Fibroblast of pulmonary artery (primary cell): ENCODE data around the gene OLFML1.

Experiments used
- DNase-seq: peaks from one replicate; pipeline ENCODE4 v3.0.0-alpha.2; 2010; ENCODE audit warnings: low read depth
- H3K4me3 ChIP-seq: replicated peaks from 2 replicates; pipeline ENCODE4 v1.5.1; 2011; ENCODE audit warnings: low read depth, mild to moderate bottlenecking, control low read depth, low read length, moderate library complexity
- TF ChIP-seq, protein P1 (sequence below): IDR thresholded peaks from 2 replicates; pipeline ENCODE4 v1.5.1; 2011; ENCODE audit warnings: mild to moderate bottlenecking, control low read depth, low read length, inconsistent platforms; ENCODE audit errors: missing control alignments

The OLFML1 gene

GRCh38 chr11:7444091-7444981 is 41.0 kb upstream of the OLFML1 start:
- DNase-seq = no peak
- H3K4me3 ChIP-seq = no peak overlapping the region
- TF ChIP-seq, protein P1, sequence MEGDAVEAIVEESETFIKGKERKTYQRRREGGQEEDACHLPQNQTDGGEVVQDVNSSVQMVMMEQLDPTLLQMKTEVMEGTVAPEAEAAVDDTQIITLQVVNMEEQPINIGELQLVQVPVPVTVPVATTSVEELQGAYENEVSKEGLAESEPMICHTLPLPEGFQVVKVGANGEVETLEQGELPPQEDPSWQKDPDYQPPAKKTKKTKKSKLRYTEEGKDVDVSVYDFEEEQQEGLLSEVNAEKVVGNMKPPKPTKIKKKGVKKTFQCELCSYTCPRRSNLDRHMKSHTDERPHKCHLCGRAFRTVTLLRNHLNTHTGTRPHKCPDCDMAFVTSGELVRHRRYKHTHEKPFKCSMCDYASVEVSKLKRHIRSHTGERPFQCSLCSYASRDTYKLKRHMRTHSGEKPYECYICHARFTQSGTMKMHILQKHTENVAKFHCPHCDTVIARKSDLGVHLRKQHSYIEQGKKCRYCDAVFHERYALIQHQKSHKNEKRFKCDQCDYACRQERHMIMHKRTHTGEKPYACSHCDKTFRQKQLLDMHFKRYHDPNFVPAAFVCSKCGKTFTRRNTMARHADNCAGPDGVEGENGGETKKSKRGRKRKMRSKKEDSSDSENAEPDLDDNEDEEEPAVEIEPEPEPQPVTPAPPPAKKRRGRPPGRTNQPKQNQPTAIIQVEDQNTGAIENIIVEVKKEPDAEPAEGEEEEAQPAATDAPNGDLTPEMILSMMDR = no peak

DNA sequence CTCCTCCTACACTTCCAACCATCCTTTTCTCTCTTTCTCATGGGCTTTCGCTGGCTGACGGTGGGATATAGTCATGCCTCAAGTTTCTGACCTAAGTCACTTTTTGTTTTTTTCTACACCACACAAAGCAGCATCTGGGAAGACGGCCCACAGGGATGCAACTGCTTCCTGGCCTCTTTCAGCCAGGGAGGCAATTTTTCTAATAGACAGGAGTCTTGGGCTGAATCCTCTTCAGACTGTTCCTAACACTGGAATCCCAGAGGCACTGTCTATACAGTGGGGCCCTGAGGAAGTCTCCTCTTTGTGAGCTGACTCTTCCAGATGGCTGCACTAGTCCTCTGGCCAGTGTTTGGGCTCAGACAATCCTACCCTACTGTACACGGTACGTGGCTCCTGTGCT is 39.7 kb upstream of the OLFML1 start:
- TF ChIP-seq, protein P1 = no peak
- no peak for DNase-seq
- H3K4me3 ChIP-seq = no peak overlapping the region

DNA sequence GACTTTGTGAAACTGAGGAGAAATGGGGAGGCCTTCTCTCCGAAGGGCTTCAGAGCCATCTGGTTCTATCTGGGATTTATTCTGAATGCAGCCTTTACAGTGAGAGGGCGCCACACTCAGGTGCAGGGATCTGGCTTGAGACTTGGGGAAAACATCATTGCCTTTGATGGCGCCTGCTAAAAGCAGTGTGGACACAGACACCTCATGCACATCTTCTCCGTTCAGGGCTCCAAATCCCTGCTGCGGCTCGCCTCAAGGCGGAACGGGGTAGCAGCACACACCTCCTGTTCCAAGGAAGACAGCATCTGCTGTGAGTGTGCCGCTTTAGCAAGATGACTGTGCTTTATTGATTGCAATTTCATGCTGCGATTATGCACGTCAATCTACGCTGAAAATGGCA is 37.1 kb upstream of the OLFML1 start:
- no peak for DNase-seq
- TF ChIP-seq, protein P1 = no peak
- H3K4me3 ChIP-seq = no peak overlapping the region

- no peak overlapping the region for H3K4me3 ChIP-seq
- no peak for DNase-seq
- TF ChIP-seq, protein P1 = no peak
These were observed 36.0 kb upstream of the OLFML1 start for GRCh38 chr11:7449211-7449840.

GRCh38 chr11:7449841-7450214 is 35.5 kb upstream of the OLFML1 start:
- H3K4me3 ChIP-seq = no peak overlapping the region
- DNase-seq = no peak
- TF ChIP-seq, protein P1 = no peak

DNA sequence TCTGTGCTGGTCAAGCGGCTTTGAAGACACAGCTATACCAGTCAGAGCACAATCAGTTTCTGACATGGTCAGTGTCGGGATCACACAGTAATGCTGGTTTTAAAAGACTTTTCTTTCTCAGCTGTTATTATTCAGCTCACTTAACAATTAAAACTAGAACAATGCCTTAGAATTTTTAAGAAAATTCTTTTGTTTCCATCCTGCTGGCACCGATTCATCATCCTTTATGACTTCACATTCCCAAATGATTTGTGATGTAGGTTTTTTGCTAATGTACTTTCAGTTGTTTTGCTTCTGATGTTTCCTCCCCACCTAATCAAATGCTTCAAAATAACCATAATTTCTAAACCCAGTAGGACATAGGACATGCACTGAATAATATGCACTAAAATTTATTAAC is 34.5 kb upstream of the OLFML1 start:
- no peak for DNase-seq
- no peak overlapping the region for H3K4me3 ChIP-seq
- TF ChIP-seq, protein P1 = no peak
